Transverse colon (tissue), 4 donors: ENCODE measurements around the gene ZNF385B.

Experiments
- CTCF ChIP-seq, 5 experiments: fragments of 200-600 bp in 3 of 5; fragments of 450-650 bp in 2 of 5; sonication (generic) in 3 of 5; IDR thresholded peaks; 1 replicate in 2 of 5; 2 replicates in 3 of 5; pipeline ENCODE4 v1.5.1; 2016 to 2017; ENCODE audit warnings: antibody characterized with exemption in 5 of 5, inconsistent platforms in 3 of 5, mild to moderate bottlenecking in 2 of 5, moderate library complexity in 1 of 5
- EP300 ChIP-seq: sonication (generic); formaldehyde crosslinking; IDR thresholded peaks from one replicate; pipeline ENCODE4 v1.6.1; 2017; ENCODE audit warnings: antibody characterized with exemption, low read depth
- POLR2A ChIP-seq: fragments of 450-650 bp; IDR thresholded peaks from one replicate; pipeline ENCODE4 v1.6.1; 2016; ENCODE audit warnings: antibody characterized with exemption, mild to moderate bottlenecking, moderate library complexity
- POLR2AphosphoS5 ChIP-seq, 3 donors: sonication (generic); formaldehyde crosslinking; IDR thresholded peaks; one replicate each; pipeline ENCODE4 v1.6.1; 2016; ENCODE audit warnings: antibody characterized with exemption in 3 of 3

DNA sequence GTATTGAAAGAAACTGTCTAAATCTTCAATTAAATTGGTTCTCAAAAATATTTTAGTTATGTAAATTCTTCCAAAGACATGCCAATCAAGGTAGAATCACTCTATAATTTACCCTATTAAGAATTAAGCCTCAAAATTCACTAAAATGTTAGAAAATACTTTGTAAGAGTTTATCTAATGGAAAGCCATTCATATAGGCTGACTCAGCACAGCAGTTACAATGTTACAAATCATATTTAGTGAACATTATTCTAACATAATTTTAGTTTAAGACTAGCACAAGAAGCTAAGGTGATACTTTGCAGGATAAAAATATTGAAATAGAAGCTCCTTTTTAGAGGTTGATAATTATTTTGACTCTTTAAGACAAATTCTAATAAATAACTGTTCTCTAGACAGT is 137.0 kb downstream of the ZNF385B start:
- TF ChIP-seq CTCF (IDR thresholded peaks at IDR 0.05) (no peak), POLR2AphosphoS5 (IDR thresholded peaks at IDR 0.05) (no peak), EP300 (no peak), POLR2A (no peak)
